VCaP (cell line): ENCODE measurements around the gene PCGF1.
A peak's percentile ranks its signal among the peaks of the same experiment; 100 is the strongest.

Experiments used
- H3K27ac ChIP-seq: fragments of 450-650 bp; 2 replicates; pipeline ENCODE4 v1.5.1; 2017
- CTCF ChIP-seq: fragments of 450-650 bp; conservative IDR thresholded peaks from 2 replicates; pipeline ENCODE4 v1.5.1; 2017; ENCODE audit warnings: mild to moderate bottlenecking, moderate library complexity

Gene PCGF1

GRCh38 chr2:74499267-74499939 lies 8.1 kb downstream of the PCGF1 start, which contains the start of gene LBX2:
TSS of gene LBX2 (minus strand) at chr2:74499603. CDS start at chr2:74499537, 66 bp downstream.
- H3K27ac ChIP-seq: no peak within 1 kb of the TSS; the same call in 1 of the 2 replicates
- no peak for TF ChIP-seq CTCF

GRCh38 chr2:74498500-74499266 lies 8.8 kb downstream of the PCGF1 start:
- peak overlapping the region; percentile 27; the same call in 1 of the 2 replicates for H3K27ac ChIP-seq
- TF ChIP-seq CTCF: no peak

GRCh38 chr2:74497777-74498499 lies 9.6 kb downstream of the PCGF1 start:
- H3K27ac ChIP-seq: peak overlapping the region; percentile 27; the same call in 1 of the 2 replicates
- no peak for TF ChIP-seq CTCF

GRCh38 chr2:74496997-74497776 lies 10.3 kb downstream of the PCGF1 start:
- TF ChIP-seq CTCF: no peak
- H3K27ac ChIP-seq: peak overlapping the region; percentile 27; the same call in 1 of the 2 replicates

- H3K27ac ChIP-seq: no peak overlapping the region
- no peak for TF ChIP-seq CTCF
Observed at GRCh38 chr2:74495440-74495839, 12.1 kb downstream of the PCGF1 start.

- TF ChIP-seq CTCF: no peak
Observed at GRCh38 chr2:74493546-74493945, 13.9 kb downstream of the PCGF1 start.

More at GRCh38 chr2:74493546-74493945, 13.9 kb downstream of the PCGF1 start:
- no peak overlapping the region for H3K27ac ChIP-seq
